Psoas muscle (tissue), 8 donors: ENCODE measurements around the gene MARCO. TPM values are rescaled to one million over a fixed set of nuclear protein-coding genes. Genes with fewer than 3 reads are reported as not detected.

Source experiments
- ATAC-seq, 4 donors: fragments of 200-7000 bp; cut with Tn5 transposase; one replicate each; pipeline ENCODE4 v1.9.1; 2020; ENCODE audit warnings: moderate library complexity in 3 of 4, mild to moderate bottlenecking in 2 of 4
- DNase-seq, 2 donors: peaks; one replicate each; pipeline ENCODE4 v3.0.0-alpha.2; 2020
- H3K27ac ChIP-seq: fragments of 200-600 bp; one replicate; pipeline ENCODE4 v1.8.0; 2022
- H3K27me3 ChIP-seq, 3 donors: fragments of 200-600 bp in 1 of 3; one replicate each; pipeline versions ENCODE4 v1.6.1 to v1.8.0; 2013 to 2022; ENCODE audit warnings: low read length in 2 of 3, mild to moderate bottlenecking in 2 of 3, moderate library complexity in 1 of 3; ENCODE audit not compliant: insufficient read depth in 3 of 3
- H3K36me3 ChIP-seq, 2 donors: fragments of 200-600 bp in 1 of 2; one replicate each; pipeline versions ENCODE4 v1.6.1 to v1.8.0; 2013 to 2022; ENCODE audit warnings: low read depth in 1 of 2, mild to moderate bottlenecking in 1 of 2, moderate library complexity in 1 of 2; ENCODE audit not compliant: insufficient read depth in 1 of 2
- H3K4me1 ChIP-seq: fragments of 200-600 bp; one replicate; pipeline ENCODE4 v1.8.0; 2022
- H3K4me3 ChIP-seq: fragments of 200-600 bp; one replicate; pipeline ENCODE4 v1.8.0; 2022; ENCODE audit warnings: mild to moderate bottlenecking
- H3K9me3 ChIP-seq: fragments of 200-600 bp; one replicate; pipeline ENCODE4 v1.8.0; 2022
- CTCF ChIP-seq: fragments of 200-600 bp; IDR thresholded peaks from one replicate; pipeline ENCODE4 v1.8.0; 2022; ENCODE audit warnings: antibody characterized with exemption
- WGBS, 3 donors: extraction: QIAGEN DNeasy Blood & Tissue Kit; methylation state at CpG; one replicate each; pipeline versions ENCODE4 v1.1.6 to v1.1.7; 2013; 5-methylcytosine and 5-hydroxymethylcytosine counted together
- intact Hi-C, 2 donors: fragments of 100-400 bp; cut with DNase I; formaldehyde crosslinking; loops; one replicate each; pipeline versions ENCODE4 v1.11.0 to v1.14.2; 2022
- polyA plus RNA-seq, 3 donors: library from polyadenylated mRNA; stranded (reverse); fragments of 200-250 nt; gene quantifications; one replicate each; pipeline ENCODE4 v1.2.3, GENCODE V29; 2013
- total RNA-seq, 4 donors: library from RNA; stranded (reverse); fragmentation: NEBNext Ultra II Directional in 2 of 4; extraction: Animal tissue kit (Norgen Biotek cat#: 25700) in 2 of 4; gene quantifications; one replicate each; pipeline versions ENCODE4 v1.2.1 to v1.2.4, GENCODE V29; 2021 to 2023
- donor health status: healthy with polysubstance abuse.
- donor health status: DM: no; HTN: no; CAD: no; lungs with moderate emphysema.
- donor health status: Bipolar disorder and iron deficiency.
- donor health status: healthy.
- donor health status: DM: yes; HTN: yes; CAD: no.
- donor health status: DM: no; HTN: no; CAD: no.
- donor health status: DM: no; HTN: no; CAD: no.
- donor health status: DM: yes; HTN: yes; CAD: no.

Gene MARCO
- total and polyA plus RNA-seq, 7 donors: 0.18 to 6.1 (median 2.6) TPM

- no peak for DNase-seq
- Histone ChIP-seq H3K36me3 (no peaks in the 10 kb centered on the region), H3K27me3 (peaks cover 0 to 3% (median 0%) of the 10 kb centered on the region in 3 donors), H3K9me3 (peaks cover 22% of the 10 kb centered on the region), H3K4me1 (no peaks in the 10 kb centered on the region), H3K27ac (no peak overlapping the region), H3K4me3 (no peak overlapping the region)
- no peak for ATAC-seq
- no peak for TF ChIP-seq CTCF
- intact Hi-C loops: no loop called here
- WGBS, 3 donors: 30 to 37% (median 32%) methylated on average over 1 of the region's 1 CpG
Observed at GRCh38 chr2:118932949-118933348, 9.0 kb upstream of the MARCO start.

- intact Hi-C loops: no loop called here
- TF ChIP-seq CTCF: no peak
Observed at GRCh38 chr2:118936306-118936705, 5.7 kb upstream of the MARCO start.

GRCh38 chr2:118936936-118937335 lies 5.1 kb upstream of the MARCO start:
- no peak for TF ChIP-seq CTCF

More at GRCh38 chr2:118936306-118936705, 5.7 kb upstream of the MARCO start:
- no peak overlapping the region for H3K27ac ChIP-seq
- DNase-seq (no peak), ATAC-seq (no peak)
- peaks cover 0 to 3% (median 0%) of the 10 kb centered on the region in 3 donors for H3K27me3 ChIP-seq
- H3K4me3 ChIP-seq: no peak overlapping the region
- H3K4me1 ChIP-seq: no peaks in the 10 kb centered on the region
- no peaks in the 10 kb centered on the region for H3K36me3 ChIP-seq
- H3K9me3 ChIP-seq: peaks cover 22% of the 10 kb centered on the region
- 54 to 62% (median 58%) methylated on average over 2 of the region's 2 CpGs for WGBS, 3 donors

GRCh38 chr2:118937817-118938216 lies 4.2 kb upstream of the MARCO start:
- WGBS, 3 donors: 57 to 84% (median 57%) methylated on average over 1 of the region's 1 CpG

More at GRCh38 chr2:118936936-118937335, 5.1 kb upstream of the MARCO start:
- H3K4me3 ChIP-seq: no peak overlapping the region
- no peak overlapping the region for H3K27ac ChIP-seq
- H3K27me3 ChIP-seq: peaks cover 0 to 3% (median 0%) of the 10 kb centered on the region in 3 donors
- no peaks in the 10 kb centered on the region for H3K36me3 ChIP-seq
- ATAC-seq (no peak), DNase-seq (no peak)
- WGBS, 3 donors: 69 to 73% (median 72%) methylated on average over 6 of the region's 6 CpGs
- H3K4me1 ChIP-seq: no peaks in the 10 kb centered on the region
- H3K9me3 ChIP-seq: peaks cover 22% of the 10 kb centered on the region
- intact Hi-C loops: no loop called here

More at GRCh38 chr2:118937817-118938216, 4.2 kb upstream of the MARCO start:
- H3K36me3 ChIP-seq: no peaks in the 10 kb centered on the region
- ATAC-seq (no peak), DNase-seq (no peak)
- H3K4me3 ChIP-seq: no peak overlapping the region
- no peak for TF ChIP-seq CTCF
- intact Hi-C loops: no loop called here
- H3K4me1 ChIP-seq: no peaks in the 10 kb centered on the region
- H3K27me3 ChIP-seq: peaks cover 0 to 3% (median 0%) of the 10 kb centered on the region in 3 donors
- H3K27ac ChIP-seq: no peak overlapping the region
- H3K9me3 ChIP-seq: peaks cover 13% of the 10 kb centered on the region
